Activated naive CD4-positive, alpha-beta T cell treated with anti-CD3 and anti-CD28 coated beads, Interleukin-2, amount 50 U/mL, for 72 hours (primary cell): ENCODE data around the gene MSANTD1. TPM values are rescaled to one million over a fixed set of nuclear protein-coding genes. Genes with fewer than 3 reads are reported as not detected.

ENCODE experiments used
- ATAC-seq, 2 donors: fragments of 150-1000 bp; cut with Tn5 transposase; 2 replicates each; pipeline ENCODE4 v1.10.0; 2021; ENCODE audit warnings: mild to moderate bottlenecking in 2 of 2, moderate library complexity in 2 of 2
- DNase-seq, 2 donors: peaks; one replicate each; pipeline ENCODE4 v3.0.0; 2021 to 2022; ENCODE audit warnings: low spot score in 2 of 2
- H3K27ac Mint-ChIP-seq, 2 donors: one replicate each; pipeline ENCODE4 v1.8.0; 2022; ENCODE audit warnings: mild to moderate bottlenecking in 2 of 2, mixed read lengths in 2 of 2
- H3K36me3 Mint-ChIP-seq, 2 donors: one replicate each; pipeline ENCODE4 v1.8.0; 2022; ENCODE audit warnings: mixed read lengths in 2 of 2
- H3K9me3 Mint-ChIP-seq, 2 donors: one replicate each; pipeline ENCODE4 v1.8.0; 2022; ENCODE audit warnings: mixed read lengths in 2 of 2
- total RNA-seq, 2 donors: library from RNA; stranded (reverse); gene quantifications; one replicate each; pipeline ENCODE4 v1.2.3, GENCODE V29; 2022

MSANTD1 gene
- total RNA-seq, 2 donors from 2014 or later: 0.48 to 1.6 TPM

- no peak for ATAC-seq
Measured at GRCh38 chr4:3225936-3226335, 23.0 kb upstream of the MSANTD1 start.

GRCh38 chr4:3226467-3226866 is 22.5 kb upstream of the MSANTD1 start:
- Mint-ChIP-seq H3K27ac (no peak overlapping the region), H3K36me3 (peaks cover 17 to 18% of the 10 kb centered on the region in 2 donors), H3K9me3 (peaks cover 0 to 8% of the 10 kb centered on the region in 2 donors)
- DNase-seq: no peak
- no peak for ATAC-seq

More at GRCh38 chr4:3225936-3226335, 23.0 kb upstream of the MSANTD1 start:
- H3K27ac Mint-ChIP-seq: peak overlapping the region in 1 of 2 donors; percentile 10
- H3K36me3 Mint-ChIP-seq: peaks cover 17 to 18% of the 10 kb centered on the region in 2 donors
- peaks cover 0 to 8% of the 10 kb centered on the region in 2 donors for H3K9me3 Mint-ChIP-seq
- no peak for DNase-seq

GRCh38 chr4:3226944-3227343 is 22.0 kb upstream of the MSANTD1 start:
- Mint-ChIP-seq H3K27ac (no peak overlapping the region), H3K36me3 (peaks cover 17 to 18% of the 10 kb centered on the region in 2 donors), H3K9me3 (peaks cover 0 to 8% of the 10 kb centered on the region in 2 donors)
- DNase-seq (no peak), ATAC-seq (no peak)

- Mint-ChIP-seq H3K36me3 (peaks cover 17 to 18% of the 10 kb centered on the region in 2 donors), H3K9me3 (peaks cover 0 to 8% of the 10 kb centered on the region in 2 donors), H3K27ac (no peak overlapping the region)
- DNase-seq: no peak
- ATAC-seq: no peak
Measured at GRCh38 chr4:3227878-3228675, 20.9 kb upstream of the MSANTD1 start.

DNA sequence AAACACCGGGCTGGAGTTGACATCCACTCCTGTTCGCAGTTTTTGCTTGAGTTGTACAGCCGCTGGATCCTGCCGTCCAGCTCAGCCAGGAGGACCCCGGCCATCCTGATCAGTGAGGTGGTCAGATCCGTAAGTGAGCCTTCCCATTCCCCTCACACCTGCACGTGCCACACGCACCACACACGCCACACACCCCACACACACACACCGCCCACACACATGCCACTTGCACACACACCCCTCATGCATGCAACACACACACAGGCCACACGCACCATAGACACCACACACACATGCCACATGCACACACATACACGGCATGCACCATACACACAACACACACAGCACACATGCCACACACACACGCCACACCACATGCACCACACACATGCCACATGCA is 20.1 kb upstream of the MSANTD1 start:
- no peak for DNase-seq
- Mint-ChIP-seq H3K36me3 (peaks cover 11 to 18% of the 10 kb centered on the region in 2 donors), H3K27ac (peak overlapping the region in 1 of 2 donors; percentile 67), H3K9me3 (peaks cover 0 to 8% of the 10 kb centered on the region in 2 donors)
- no peak for ATAC-seq

DNA sequence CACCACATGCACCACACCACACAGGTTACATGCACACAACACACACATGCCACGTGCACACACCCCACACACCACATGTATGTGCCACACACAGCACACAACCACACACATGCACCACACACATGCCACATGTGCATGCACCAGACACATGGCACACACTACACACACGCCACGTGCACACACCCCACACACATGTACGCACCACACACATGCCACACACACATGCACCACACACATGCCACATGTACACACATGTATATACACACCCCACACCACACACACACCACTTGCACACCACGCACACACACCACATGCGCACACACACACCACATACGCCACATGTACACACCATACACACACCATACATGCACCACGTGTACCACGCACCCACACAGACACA is 19.6 kb upstream of the MSANTD1 start:
- peaks cover 0 to 8% of the 10 kb centered on the region in 2 donors for H3K9me3 Mint-ChIP-seq
- no peak for ATAC-seq
- no peak overlapping the region for H3K27ac Mint-ChIP-seq
- H3K36me3 Mint-ChIP-seq: peaks cover 11 to 18% of the 10 kb centered on the region in 2 donors
- no peak for DNase-seq

DNA sequence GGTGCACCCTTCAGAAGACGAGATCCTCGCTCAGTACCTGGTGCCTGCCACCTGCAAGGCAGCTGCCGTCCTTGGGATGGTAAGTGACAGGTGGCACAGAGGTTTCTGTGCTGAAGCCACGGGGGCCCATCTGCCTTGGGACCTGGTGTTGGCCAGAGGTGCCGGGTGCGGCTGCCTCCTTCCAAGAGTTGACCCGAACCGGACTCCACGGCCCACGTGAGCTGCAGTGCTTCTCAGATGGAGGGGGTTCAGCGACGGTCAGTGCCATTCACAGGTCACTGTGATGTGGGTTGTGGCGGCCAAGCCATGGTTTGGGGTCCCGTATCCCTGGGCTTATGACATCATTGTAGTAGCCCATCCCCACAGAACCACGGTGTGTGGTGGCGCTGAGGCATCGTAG is 19.0 kb upstream of the MSANTD1 start:
- H3K27ac Mint-ChIP-seq: peak overlapping the region in 1 of 2 donors; percentile 10
- H3K36me3 Mint-ChIP-seq: peaks cover 11 to 18% of the 10 kb centered on the region in 2 donors
- H3K9me3 Mint-ChIP-seq: peaks cover 0 to 8% of the 10 kb centered on the region in 2 donors
- ATAC-seq: no peak
- no peak for DNase-seq

DNA sequence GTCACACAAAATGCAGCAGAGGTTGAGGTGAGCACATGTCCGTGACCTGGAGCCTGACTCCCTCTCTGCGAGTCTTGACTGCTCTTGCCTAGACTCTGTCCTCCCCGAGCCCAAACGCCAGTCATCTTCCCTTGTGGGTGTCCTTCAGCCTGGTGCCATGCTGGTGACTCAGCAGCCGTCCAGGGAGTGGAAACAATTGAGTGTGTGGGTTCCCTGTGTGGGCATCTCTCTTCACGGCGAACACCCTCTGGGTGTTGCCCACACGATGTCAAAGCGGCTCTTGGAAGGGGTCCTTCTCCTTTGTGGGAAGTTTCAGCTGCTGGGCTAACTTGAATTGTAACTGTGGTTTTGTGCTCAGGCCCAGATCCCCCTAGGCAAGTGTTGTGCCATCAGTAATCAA is 17.5 kb upstream of the MSANTD1 start:
- DNase-seq: no peak
- peaks cover 11 to 18% of the 10 kb centered on the region in 2 donors for H3K36me3 Mint-ChIP-seq
- ATAC-seq: peak in 1 of 2 donors; percentile 37
- peaks cover 0 to 8% of the 10 kb centered on the region in 2 donors for H3K9me3 Mint-ChIP-seq
- H3K27ac Mint-ChIP-seq: peak overlapping the region in 1 of 2 donors; percentile 74

- DNase-seq: no peak
- Mint-ChIP-seq H3K27ac (peak overlapping the region in 1 of 2 donors; percentile 74), H3K36me3 (peaks cover 11 to 18% of the 10 kb centered on the region in 2 donors), H3K9me3 (peaks cover 0 to 8% of the 10 kb centered on the region in 2 donors)
- ATAC-seq: no peak
Measured at GRCh38 chr4:3232001-3232400, 17.0 kb upstream of the MSANTD1 start.

- H3K27ac Mint-ChIP-seq: no peak overlapping the region
- DNase-seq (no peak), ATAC-seq (no peak)
- H3K36me3 Mint-ChIP-seq: peaks cover 11 to 18% of the 10 kb centered on the region in 2 donors
- H3K9me3 Mint-ChIP-seq: peaks cover 0 to 8% of the 10 kb centered on the region in 2 donors
Measured at GRCh38 chr4:3232871-3233271, 16.1 kb upstream of the MSANTD1 start.

GRCh38 chr4:3233391-3234071 is 15.4 kb upstream of the MSANTD1 start:
- ATAC-seq: no peak
- DNase-seq: no peak
- peaks cover 11 to 18% of the 10 kb centered on the region in 2 donors for H3K36me3 Mint-ChIP-seq
- peak overlapping the region; percentile 28 to 31 for H3K27ac Mint-ChIP-seq
- H3K9me3 Mint-ChIP-seq: peaks cover 0 to 8% of the 10 kb centered on the region in 2 donors

DNA sequence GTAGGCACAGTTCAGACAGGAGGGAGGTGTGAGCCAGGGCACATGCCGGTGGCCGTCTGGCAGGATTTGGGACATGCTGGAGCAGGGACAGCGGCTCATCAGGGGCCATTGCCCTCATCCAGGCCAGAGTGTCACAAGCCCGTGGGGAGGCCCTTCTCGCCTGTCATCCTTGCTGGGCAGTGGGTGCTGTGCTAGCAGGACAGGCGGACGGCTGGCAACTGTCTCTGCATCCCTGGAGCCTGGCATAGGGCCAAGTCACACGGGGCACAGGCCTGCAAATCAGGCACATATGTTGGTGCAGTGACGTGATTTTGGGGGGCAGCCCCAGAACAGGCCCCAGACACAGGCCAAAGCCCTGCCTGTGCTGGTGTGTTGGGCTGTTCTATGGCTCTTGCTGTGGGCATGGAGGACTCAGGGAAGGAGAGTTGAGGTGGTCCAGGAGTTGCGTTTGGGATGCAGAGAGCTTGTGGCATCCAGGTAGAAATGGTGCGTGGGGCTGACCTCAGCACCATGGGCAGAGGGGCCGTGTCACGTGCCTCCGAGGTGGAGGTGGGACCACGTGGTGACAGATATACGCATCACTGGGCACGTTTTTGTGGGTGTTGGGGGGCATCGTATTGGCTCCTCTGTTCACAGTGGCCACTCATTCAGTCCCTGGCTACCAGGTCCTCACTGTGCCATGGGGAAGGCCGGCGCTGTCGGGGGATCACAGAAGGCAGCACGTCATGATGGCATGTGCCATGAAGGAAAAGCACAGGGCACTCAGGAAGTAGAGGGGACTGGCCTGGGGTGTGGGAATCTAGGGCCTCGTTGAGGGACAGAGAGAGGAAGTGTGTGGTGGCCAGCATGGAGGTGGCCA is 14.6 kb upstream of the MSANTD1 start:
- Mint-ChIP-seq H3K9me3 (peaks cover 0 to 3% of the 10 kb centered on the region in 2 donors), H3K27ac (peak overlapping the region; percentile 28 to 79), H3K36me3 (peaks cover 4 to 10% of the 10 kb centered on the region in 2 donors)
- no peak for ATAC-seq
- no peak for DNase-seq

DNA sequence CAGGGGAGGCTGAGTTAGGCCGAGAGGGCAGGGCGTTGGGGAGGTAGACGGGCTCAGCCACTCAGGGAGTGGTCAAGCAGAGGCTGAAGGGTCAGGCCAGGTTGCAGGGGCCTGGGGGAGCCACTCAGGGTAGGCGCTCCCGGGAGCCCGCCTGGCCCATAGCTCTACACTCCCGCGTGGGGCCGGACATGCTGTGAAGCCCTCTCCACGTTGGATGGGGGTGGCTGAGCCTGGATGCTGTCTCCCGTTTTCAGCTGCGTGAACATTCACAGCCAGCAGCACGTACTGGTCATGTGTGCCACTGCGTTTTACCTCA is 14.0 kb upstream of the MSANTD1 start:
- DNase-seq: no peak
- H3K27ac Mint-ChIP-seq: no peak overlapping the region
- H3K36me3 Mint-ChIP-seq: peaks cover 0 to 5% of the 10 kb centered on the region in 2 donors
- no peak for ATAC-seq
- no peaks in the 10 kb centered on the region for H3K9me3 Mint-ChIP-seq

GRCh38 chr4:3235581-3235980 is 13.4 kb upstream of the MSANTD1 start:
- no peak for ATAC-seq
- H3K36me3 Mint-ChIP-seq: no peaks in the 10 kb centered on the region
- H3K27ac Mint-ChIP-seq: peak overlapping the region in 1 of 2 donors; percentile 14
- H3K9me3 Mint-ChIP-seq: no peaks in the 10 kb centered on the region
- DNase-seq: no peak

DNA sequence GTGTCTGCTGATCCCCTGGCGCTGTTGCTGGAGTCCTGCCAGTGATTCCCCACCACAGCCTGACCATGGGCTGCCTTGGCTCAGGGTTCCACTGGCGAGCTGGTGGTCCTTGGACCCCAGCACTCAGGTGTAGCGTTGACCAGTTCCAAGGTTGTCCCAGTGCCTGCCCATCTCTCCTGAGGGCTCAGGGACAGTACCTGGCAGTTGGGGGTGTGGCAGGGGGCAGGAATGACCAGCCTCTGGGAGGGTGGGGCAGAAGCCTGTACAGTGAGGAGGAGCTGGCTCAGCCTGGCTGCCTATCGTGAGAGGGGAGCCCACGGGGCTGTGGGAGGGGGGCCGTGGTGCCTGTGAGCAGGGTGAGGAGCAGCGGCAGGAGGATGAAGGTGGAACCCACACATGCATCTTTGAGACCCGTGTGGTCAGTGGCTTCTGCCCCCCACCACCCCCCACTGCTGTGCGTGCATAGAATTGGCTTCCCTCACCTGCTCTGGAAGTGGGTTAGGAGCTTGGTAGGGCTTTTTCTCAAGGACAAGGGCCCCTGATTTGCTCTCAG is 12.6 kb upstream of the MSANTD1 start:
- no peaks in the 10 kb centered on the region for H3K9me3 Mint-ChIP-seq
- DNase-seq: no peak
- no peak overlapping the region for H3K27ac Mint-ChIP-seq
- H3K36me3 Mint-ChIP-seq: no peaks in the 10 kb centered on the region
- no peak for ATAC-seq

GRCh38 chr4:3237266-3237665 is 11.7 kb upstream of the MSANTD1 start:
- no peaks in the 10 kb centered on the region for H3K36me3 Mint-ChIP-seq
- ATAC-seq (no peak), DNase-seq (no peak)
- H3K9me3 Mint-ChIP-seq: no peaks in the 10 kb centered on the region
- H3K27ac Mint-ChIP-seq: no peak overlapping the region
